Left forelimb (tissue), 1 donor: ENCODE results near the gene FXR2.
"Not testable (repeated sequence)": the region's sequence is repeated elsewhere in the genome, so short reads cannot be mapped to it uniquely, and the experiment has no call there.

Experiments used
- DNase-seq: peaks from one replicate; pipeline ENCODE4 v3.0.0-alpha.2; 2018; ENCODE audit warnings: low spot score

Gene FXR2

GRCh38 chr17:7629939-7630571 lies 15.4 kb upstream of the FXR2 start, which contains the start of gene SHBG:
Gene SHBG (plus strand): TSS chr17:7630135. CDS start chr17:7630173, 38 bp downstream.
- no peak for DNase-seq

- peak; percentile 97 for DNase-seq
These were observed 12.8 kb upstream of the FXR2 start, which contains the start of gene SAT2 for GRCh38 chr17:7627250-7628121. Gene SAT2 (minus strand): TSS chr17:7627821. CDS start chr17:7627635, 186 bp downstream.

- no peak for DNase-seq
These were observed 12.2 kb upstream of the FXR2 start for GRCh38 chr17:7626956-7627249.

GRCh38 chr17:7626307-7626706 lies 11.6 kb upstream of the FXR2 start:
- DNase-seq: no peak

- DNase-seq: not testable (repeated sequence)
These were observed 11.1 kb upstream of the FXR2 start for GRCh38 chr17:7625749-7626148.

- no peak for DNase-seq
These were observed 9.0 kb upstream of the FXR2 start for GRCh38 chr17:7623661-7624060.

GRCh38 chr17:7620835-7621234 lies 6.1 kb upstream of the FXR2 start:
- DNase-seq: no peak

GRCh38 chr17:7618608-7619007 lies 3.9 kb upstream of the FXR2 start:
- no peak for DNase-seq

- no peak for DNase-seq
These were observed 609 bp upstream of the FXR2 start for GRCh38 chr17:7615265-7615747.

- DNase-seq: no peak
These were observed 800 bp downstream of the FXR2 start for GRCh38 chr17:7613769-7614424.

- DNase-seq: no peak
These were observed 2.4 kb downstream of the FXR2 start for GRCh38 chr17:7612294-7612640.

GRCh38 chr17:7611635-7612293 lies 2.9 kb downstream of the FXR2 start:
- DNase-seq: no peak

- no peak for DNase-seq
These were observed 4.1 kb downstream of the FXR2 start for GRCh38 chr17:7610641-7611040.

- no peak for DNase-seq
These were observed 8.4 kb downstream of the FXR2 start for GRCh38 chr17:7606280-7606679.

- DNase-seq: not testable (repeated sequence)
These were observed 17.1 kb downstream of the FXR2 start for GRCh38 chr17:7597561-7597960.

GRCh38 chr17:7593296-7593695 lies 21.4 kb downstream of the FXR2 start:
- DNase-seq: no peak

- DNase-seq: no peak
These were observed 22.2 kb downstream of the FXR2 start for GRCh38 chr17:7592422-7593021.

- DNase-seq: no peak
These were observed 23.1 kb downstream of the FXR2 start for GRCh38 chr17:7591596-7591995.

GRCh38 chr17:7590743-7591142 lies 24.0 kb downstream of the FXR2 start:
- no peak for DNase-seq

GRCh38 chr17:7589891-7590691 lies 24.6 kb downstream of the FXR2 start, which contains the start of gene SOX15:
Gene SOX15 (minus strand): TSS chr17:7590094. CDS start chr17:7589676, 418 bp downstream.
- DNase-seq: no peak
